Lower lobe of right lung (tissue), 2 donors: ENCODE measurements around the gene EFCAB11. TPM values are rescaled to one million over a fixed set of nuclear protein-coding genes. Genes with fewer than 3 reads are reported as not detected.

Experiments
- ATAC-seq, 2 donors: fragments of 200-7000 bp; cut with Tn5 transposase; one replicate each; pipeline ENCODE4 v1.9.1; 2020 to 2022; ENCODE audit warnings: mild to moderate bottlenecking in 2 of 2, moderate library complexity in 2 of 2
- DNase-seq: peaks from one replicate; pipeline ENCODE4 v3.0.0-alpha.2; 2020
- H3K27ac ChIP-seq: fragments of 200-600 bp; one replicate; pipeline ENCODE4 v1.8.0; 2022
- H3K27me3 ChIP-seq: fragments of 200-600 bp; one replicate; pipeline ENCODE4 v1.8.0; 2022; ENCODE audit warnings: low read depth
- H3K36me3 ChIP-seq: fragments of 200-600 bp; one replicate; pipeline ENCODE4 v1.8.0; 2022; ENCODE audit warnings: mild to moderate bottlenecking
- H3K4me1 ChIP-seq: fragments of 200-600 bp; one replicate; pipeline ENCODE4 v1.8.0; 2022
- H3K4me3 ChIP-seq: fragments of 200-600 bp; one replicate; pipeline ENCODE4 v1.8.0; 2022; ENCODE audit warnings: mild to moderate bottlenecking
- H3K9me3 ChIP-seq: fragments of 200-600 bp; one replicate; pipeline ENCODE4 v1.8.0; 2022
- CTCF ChIP-seq: fragments of 200-600 bp; IDR thresholded peaks from one replicate; pipeline ENCODE4 v1.8.0; 2022; ENCODE audit warnings: antibody characterized with exemption, mild to moderate bottlenecking
- intact Hi-C: fragments of 100-400 bp; cut with DNase I; formaldehyde crosslinking; loops from one replicate; pipeline ENCODE4 v1.11.0; 2022
- total RNA-seq: library from RNA; stranded (reverse); fragmentation: NEBNext Ultra II Directional; extraction: Animal tissue kit (Norgen Biotek cat#: 25700); gene quantifications from one replicate; pipeline ENCODE4 v1.2.1, GENCODE V29; 2021
- donor health status: DM: no; HTN: yes; CAD: no; lungs with severe emphysema.

EFCAB11 gene
- total RNA-seq, 1 donor from 2014 or later, result 5.8 TPM

GRCh38 chr14:89990623-89991275 lies 36.2 kb upstream of the EFCAB11 start:
- Histone ChIP-seq H3K4me1 (no peaks in the 10 kb centered on the region), H3K27me3 (no peaks in the 10 kb centered on the region), H3K36me3 (peaks cover 56% of the 10 kb centered on the region), H3K9me3 (no peaks in the 10 kb centered on the region), H3K4me3 (no peak overlapping the region), H3K27ac (no peak overlapping the region)
- TF ChIP-seq CTCF, result no peak
- DNase-seq, result no peak
- no peak for ATAC-seq
- intact Hi-C loops, result no loop called here

GRCh38 chr14:89990218-89990617 lies 35.7 kb upstream of the EFCAB11 start:
- TF ChIP-seq CTCF, result no peak
- H3K4me3 ChIP-seq, result no peak overlapping the region
- DNase-seq (no peak), ATAC-seq (no peak)
- peaks cover 56% of the 10 kb centered on the region for H3K36me3 ChIP-seq
- intact Hi-C loops, result no loop called here
- no peaks in the 10 kb centered on the region for H3K4me1 ChIP-seq
- no peak overlapping the region for H3K27ac ChIP-seq
- no peaks in the 10 kb centered on the region for H3K27me3 ChIP-seq
- no peaks in the 10 kb centered on the region for H3K9me3 ChIP-seq

GRCh38 chr14:89988787-89989186 lies 34.3 kb upstream of the EFCAB11 start:
- no peak for DNase-seq
- no peaks in the 10 kb centered on the region for H3K9me3 ChIP-seq
- TF ChIP-seq CTCF, result no peak
- no peak for ATAC-seq
- intact Hi-C loops, result no loop called here
- no peak overlapping the region for H3K27ac ChIP-seq
- peaks cover 44% of the 10 kb centered on the region for H3K36me3 ChIP-seq
- H3K4me3 ChIP-seq, result no peak overlapping the region
- no peaks in the 10 kb centered on the region for H3K27me3 ChIP-seq
- H3K4me1 ChIP-seq, result no peaks in the 10 kb centered on the region

DNA sequence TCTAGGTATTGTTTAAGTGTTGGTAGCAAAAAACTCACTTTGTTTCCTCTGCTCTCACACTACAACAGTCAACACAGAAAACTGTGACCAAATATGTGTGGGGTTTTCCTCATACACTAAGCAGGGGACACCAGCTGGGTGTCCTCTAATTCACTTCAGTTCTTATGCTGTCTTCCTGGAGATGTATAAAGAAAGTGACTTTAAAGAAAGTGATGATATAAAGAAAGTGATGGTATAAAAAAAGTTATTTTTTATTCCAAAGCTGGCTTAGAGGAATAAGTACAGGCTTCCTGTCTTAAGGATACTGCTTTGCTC lies 32.6 kb upstream of the EFCAB11 start:
- H3K9me3 ChIP-seq, result no peaks in the 10 kb centered on the region
- H3K27ac ChIP-seq, result no peak overlapping the region
- H3K36me3 ChIP-seq, result peaks cover 38% of the 10 kb centered on the region
- ATAC-seq (no peak), DNase-seq (no peak)
- H3K27me3 ChIP-seq, result no peaks in the 10 kb centered on the region
- H3K4me1 ChIP-seq, result no peaks in the 10 kb centered on the region
- TF ChIP-seq CTCF, result no peak
- no peak overlapping the region for H3K4me3 ChIP-seq
- intact Hi-C loops, result no loop called here

GRCh38 chr14:89986462-89987160 lies 32.1 kb upstream of the EFCAB11 start:
- TF ChIP-seq CTCF, result no peak
- DNase-seq, result no peak
- Histone ChIP-seq H3K4me1 (no peaks in the 10 kb centered on the region), H3K36me3 (peaks cover 43% of the 10 kb centered on the region), H3K4me3 (no peak overlapping the region), H3K27me3 (no peaks in the 10 kb centered on the region), H3K27ac (no peak overlapping the region), H3K9me3 (no peaks in the 10 kb centered on the region)
- intact Hi-C loops, result no loop called here
- no peak for ATAC-seq
